Endothelial cell of umbilical vein (primary cell): ENCODE measurements around the gene NUDT8. TPM values are rescaled to one million over a fixed set of nuclear protein-coding genes. Genes with fewer than 3 reads are reported as not detected.

ENCODE experiments used
- BruUV-seq: library from RNA; stranded (reverse); fragments of 400-500 nt; replicated peaks from 2 replicates; lab custom pipeline; 2021; lab: Mats Ljungman, UMichigan
- CTCF ChIA-PET: fragments of 300-600, 350-600 bp; sonication (Branson Sonifier 250); formaldehyde crosslinking; loops from one replicate; lab custom pipeline; 2021; ENCODE audit warnings: antibody characterized with exemption, inconsistent platforms; lab: Charles Lee
- POLR2A ChIA-PET: fragments of 300-600, 350-600 bp; sonication (Branson Sonifier 250); formaldehyde crosslinking; loops from one replicate; lab custom pipeline; 2021; ENCODE audit warnings: antibody characterized with exemption, inconsistent platforms; lab: Charles Lee
- DNase-seq: peaks from one replicate; pipeline ENCODE4 v3.0.0-alpha.2; 2011; ENCODE audit warnings: low read depth, low spot score
- FAIRE-seq: peaks from 2 replicates; lab custom pipeline; 2011; peaks lifted over from hg19 to GRCh38; lab: Jason Lieb, UNC
- H2AFZ ChIP-seq: 2 replicates; pipeline ENCODE4 v1.6.0; 2012; ENCODE audit warnings: low read depth, low read length, control low read depth, inconsistent platforms
- H3K27ac ChIP-seq: 2 replicates; pipeline ENCODE4 v1.5.1; 2011; ENCODE audit warnings: low read depth, mild to moderate bottlenecking, control low read depth, low read length, moderate library complexity; ENCODE audit not compliant: insufficient read depth
- H3K27me3 ChIP-seq, 2 experiments: 2 replicates each; pipeline versions ENCODE4 v1.6.0 to v1.6.1; 2011; ENCODE audit warnings: low read length in 2 of 2, mixed read lengths in 1 of 2; ENCODE audit not compliant: control insufficient read depth in 2 of 2, insufficient read depth in 2 of 2
- H3K36me3 ChIP-seq, 2 experiments: 2 replicates in 1 of 2; 3 replicates in 1 of 2; pipeline ENCODE4 v1.5.1; 2011; ENCODE audit warnings: low read length in 2 of 2, mild to moderate bottlenecking in 1 of 2, moderate library complexity in 1 of 2; ENCODE audit not compliant: control insufficient read depth in 2 of 2, insufficient read depth in 2 of 2; ENCODE audit errors: extremely low read depth in 1 of 2
- H3K4me1 ChIP-seq: 3 replicates; pipeline ENCODE4 v1.5.1; 2011; ENCODE audit warnings: mild to moderate bottlenecking, low read length; ENCODE audit not compliant: control insufficient read depth, insufficient read depth; ENCODE audit errors: extremely low read depth
- H3K4me2 ChIP-seq: 2 replicates; pipeline ENCODE4 v1.6.1; 2011; ENCODE audit warnings: low read length, control low read depth, mixed read lengths; ENCODE audit not compliant: insufficient read depth
- H3K4me3 ChIP-seq, 3 experiments: fragments of 200-600 bp in 1 of 3; sonication (generic), shearing (Covaris generic) in 1 of 3; replicated peaks in 1 of 3; 2 replicates each; pipeline ENCODE4 v1.5.1; 2011 to 2016; ENCODE audit warnings: control low read depth in 3 of 3, low read length in 3 of 3, mild to moderate bottlenecking in 2 of 3, inconsistent platforms in 1 of 3, low read depth in 1 of 3, moderate library complexity in 1 of 3; ENCODE audit not compliant: insufficient read depth in 1 of 3
- H3K79me2 ChIP-seq: 2 replicates; pipeline ENCODE4 v1.6.0; 2012; ENCODE audit warnings: low read length, inconsistent platforms; ENCODE audit not compliant: control insufficient read depth, insufficient read depth
- H3K9ac ChIP-seq: replicated peaks from 2 replicates; pipeline ENCODE3; 2011; ENCODE audit warnings: low read length, control low read depth; ENCODE audit not compliant: insufficient read depth; ENCODE audit errors: extremely low read depth
- H3K9me1 ChIP-seq: replicated peaks from 3 replicates; pipeline ENCODE4 v1.6.0; 2011; ENCODE audit warnings: mild to moderate bottlenecking, low read length; ENCODE audit not compliant: control insufficient read depth, insufficient read depth; ENCODE audit errors: extremely low read depth
- H3K9me3 ChIP-seq: replicated peaks from 2 replicates; pipeline ENCODE4 v1.5.1; 2012; ENCODE audit warnings: low read length, inconsistent platforms; ENCODE audit not compliant: control insufficient read depth, insufficient read depth
- H4K20me1 ChIP-seq: replicated peaks from 2 replicates; pipeline ENCODE3; 2011; ENCODE audit warnings: mild to moderate bottlenecking, low read length; ENCODE audit not compliant: control insufficient read depth, insufficient read depth; ENCODE audit errors: extremely low read depth
- CTCF ChIP-seq, 2 donors: IDR thresholded peaks; 1 replicate in 1 of 2; 2 replicates in 1 of 2; pipeline ENCODE4 v1.5.1; 2011; ENCODE audit warnings: low read length in 2 of 2, mild to moderate bottlenecking in 2 of 2, moderate library complexity in 2 of 2, control low read depth in 1 of 2, inconsistent platforms in 1 of 2, low read depth in 1 of 2; ENCODE audit not compliant: insufficient read depth in 1 of 2; ENCODE audit errors: extremely low read depth in 1 of 2
- EZH2 ChIP-seq: IDR thresholded peaks from 2 replicates; pipeline ENCODE4 v1.6.1; 2012; ENCODE audit warnings: borderline replicate concordance, low read depth, mild to moderate bottlenecking, moderate library complexity, low read length, inconsistent platforms; ENCODE audit not compliant: severe bottlenecking
- FOS ChIP-seq: IDR thresholded peaks from 2 replicates; pipeline ENCODE4 v1.6.1; 2011; ENCODE audit warnings: mild to moderate bottlenecking, low read length, moderate library complexity, borderline replicate concordance; ENCODE audit not compliant: insufficient read depth
- GATA2 ChIP-seq: IDR thresholded peaks from 2 replicates; pipeline ENCODE4 v1.7.0; 2011; ENCODE audit warnings: low read depth, mild to moderate bottlenecking, moderate library complexity, mixed read lengths, low read length; ENCODE audit not compliant: insufficient read length, insufficient read depth
- JUN ChIP-seq: IDR thresholded peaks from 2 replicates; pipeline ENCODE4 v1.6.1; 2011; ENCODE audit warnings: borderline replicate concordance, low read depth; ENCODE audit not compliant: insufficient read length, insufficient read depth
- MAX ChIP-seq: IDR thresholded peaks from 2 replicates; pipeline ENCODE4 v1.6.1; 2011; ENCODE audit not compliant: insufficient read depth, insufficient read length
- MYC ChIP-seq: IDR thresholded peaks from one replicate; pipeline ENCODE4 v1.6.1; 2011; ENCODE audit warnings: mild to moderate bottlenecking, low read depth, low read length
- POLR2A ChIP-seq: IDR thresholded peaks from 2 replicates; pipeline ENCODE4 v1.6.1; 2012; ENCODE audit warnings: low read depth, mild to moderate bottlenecking, control low read depth, low read length
- POLR2AphosphoS5 ChIP-seq: IDR thresholded peaks from 2 replicates; pipeline ENCODE4 v1.6.1; 2012; ENCODE audit warnings: low read depth, mild to moderate bottlenecking, control low read depth, low read length, moderate library complexity; ENCODE audit not compliant: insufficient read depth
- dilution Hi-C: fragments of 300-500 bp; cut with MboI; formaldehyde crosslinking; loops from one replicate; pipeline ENCODE4 v1.15.0; 2019; ENCODE audit warnings: low sequenced_read_pairs; ENCODE audit not compliant: extremely low pct_ligation_motif_present
- intact Hi-C: fragments of 100-400 bp; cut with micrococcal nuclease; formaldehyde crosslinking; loops from one replicate; pipeline ENCODE4 v1.10.0; 2022
- polyA plus RNA-seq, 4 experiments: library from polyadenylated mRNA; depleted of rRNA in 3 of 4; stranded (reverse) in 3 of 4; unstranded in 1 of 4; fragments of >200 nt; gene quantifications; 2 replicates each; pipeline versions ENCODE4 v1.2.1 to v1.2.3, GENCODE V29; 2011 to 2012; ENCODE audit warnings: missing spikeins in 1 of 4
- total RNA-seq: library from RNA; stranded (reverse); gene quantifications from 2 replicates; pipeline ENCODE4 v1.2.3, GENCODE V29; 2021

Gene NUDT8
- total and polyA plus RNA-seq, 2 donors (not counting 3 experiments of a cell fraction or from before 2014, with no cell fraction given), result 14.1 to 20.4 TPM

GRCh38 chr11:67670316-67671210 lies 40.8 kb upstream of the NUDT8 start:
- intact Hi-C loops, result no loop called here
- no peaks in the 10 kb centered on the region for H3K9me1 ChIP-seq
- H3K4me1 ChIP-seq, result no peaks in the 10 kb centered on the region
- dilution Hi-C loops, result no loop called here
- ChIA-PET CTCF (interaction anchor here (0.5 to 1.4 kb wide), 4 partner anchors 12 to 532 kb away, joined by 3 to 11 read pairs (median 4); partner anchors contain the start of gene NUDT8), POLR2A (no interaction called here)
- H3K79me2 ChIP-seq, result no peaks in the 10 kb centered on the region
- no peak overlapping the region for H3K4me2 ChIP-seq
- FAIRE-seq (no peak), DNase-seq (no peak)
- H2AFZ ChIP-seq, result no peak overlapping the region
- peaks cover 0 to 2% of the 10 kb centered on the region in 2 experiments for H3K27me3 ChIP-seq
- H4K20me1 ChIP-seq, result no peaks in the 10 kb centered on the region
- H3K9ac ChIP-seq, result no peak overlapping the region
- H3K4me3 ChIP-seq, result no peak overlapping the region
- BruUV-seq, result no TSS peak
- no peaks in the 10 kb centered on the region for H3K9me3 ChIP-seq
- H3K27ac ChIP-seq, result no peak overlapping the region
- TF ChIP-seq GATA2 (no peak), MAX (no peak), MYC (no peak)
- no peaks in the 10 kb centered on the region for H3K36me3 ChIP-seq

GRCh38 chr11:67668192-67668551 lies 38.4 kb upstream of the NUDT8 start:
- Histone ChIP-seq H3K9me3 (no peaks in the 10 kb centered on the region), H3K4me2 (no peak overlapping the region), H4K20me1 (no peaks in the 10 kb centered on the region), H3K27ac (no peak overlapping the region), H3K36me3 (no peaks in the 10 kb centered on the region), H3K27me3 (no peaks in the 10 kb centered on the region), H3K4me3 (no peak overlapping the region), H3K79me2 (no peaks in the 10 kb centered on the region), H2AFZ (no peak overlapping the region), H3K4me1 (no peaks in the 10 kb centered on the region), H3K9ac (no peak overlapping the region), H3K9me1 (no peaks in the 10 kb centered on the region)
- FAIRE-seq, result no peak
- intact Hi-C loops (no loop called here), dilution Hi-C loops (no loop called here)
- no peak for DNase-seq
- CTCF ChIA-PET, result interaction anchor here (1.5 kb wide), 1 partner anchor 9 kb away, joined by 5 read pairs; no protein-coding TSS in a partner anchor
- POLR2A ChIA-PET, result no interaction called here
- BruUV-seq, result no TSS peak
- TF ChIP-seq POLR2AphosphoS5 (no peak), CTCF (IDR thresholded peaks at IDR 0.05; ENCODE audit: extremely low read depth in 1 of 2, insufficient read depth in 1 of 2, low read depth in 1 of 2, low read length in 2 of 2) (no peak), MAX (no peak), POLR2A (no peak), JUN (no peak), GATA2 (no peak), EZH2 (no peak), MYC (no peak), FOS (no peak)
